ENCODE results near the gene SH3PXD2A.

The SH3PXD2A gene

DNA sequence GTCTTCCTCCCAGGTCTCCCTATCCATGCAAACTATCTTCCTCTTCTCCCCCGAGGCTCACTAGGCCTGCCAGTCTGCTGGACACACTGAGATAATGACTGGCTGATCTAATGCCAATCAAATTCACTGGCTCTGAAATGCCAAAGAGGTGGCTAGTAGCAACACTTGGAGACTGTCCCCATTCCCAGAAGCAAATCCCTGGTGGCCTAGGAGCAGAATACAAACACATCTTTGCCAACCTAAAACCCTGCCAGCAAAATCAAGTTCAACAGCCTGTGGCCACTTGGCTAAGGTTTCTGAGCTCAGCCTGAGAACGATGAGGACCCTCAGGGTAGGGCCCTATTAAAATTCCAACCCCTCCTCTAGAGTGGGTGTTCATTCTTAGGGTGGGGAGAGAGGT is 46.6 kb downstream of the SH3PXD2A start:
- no peak for DNase-seq (ENCODE audit: low read depth)

DNA sequence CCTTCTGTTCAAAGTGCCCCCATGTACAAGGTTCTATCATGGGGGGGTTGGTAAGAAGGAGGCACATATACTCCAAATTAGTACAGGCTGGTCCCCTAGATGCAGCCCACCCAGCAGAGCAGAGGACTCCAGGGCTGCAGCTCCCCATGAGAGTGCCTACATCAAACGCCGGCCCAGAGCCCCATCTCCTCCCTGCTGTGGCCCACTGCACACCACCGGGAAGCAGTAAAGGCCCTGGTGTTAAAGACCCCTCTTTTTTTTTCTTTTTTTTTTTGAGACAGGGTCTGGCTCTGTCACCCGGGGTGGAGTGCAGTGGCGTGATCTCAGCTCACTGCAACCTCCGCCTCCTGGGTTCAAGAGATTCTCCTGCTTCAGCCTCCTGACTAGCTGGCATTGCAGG is 47.4 kb downstream of the SH3PXD2A start:
- no peak for DNase-seq (ENCODE audit: low read depth)

DNA sequence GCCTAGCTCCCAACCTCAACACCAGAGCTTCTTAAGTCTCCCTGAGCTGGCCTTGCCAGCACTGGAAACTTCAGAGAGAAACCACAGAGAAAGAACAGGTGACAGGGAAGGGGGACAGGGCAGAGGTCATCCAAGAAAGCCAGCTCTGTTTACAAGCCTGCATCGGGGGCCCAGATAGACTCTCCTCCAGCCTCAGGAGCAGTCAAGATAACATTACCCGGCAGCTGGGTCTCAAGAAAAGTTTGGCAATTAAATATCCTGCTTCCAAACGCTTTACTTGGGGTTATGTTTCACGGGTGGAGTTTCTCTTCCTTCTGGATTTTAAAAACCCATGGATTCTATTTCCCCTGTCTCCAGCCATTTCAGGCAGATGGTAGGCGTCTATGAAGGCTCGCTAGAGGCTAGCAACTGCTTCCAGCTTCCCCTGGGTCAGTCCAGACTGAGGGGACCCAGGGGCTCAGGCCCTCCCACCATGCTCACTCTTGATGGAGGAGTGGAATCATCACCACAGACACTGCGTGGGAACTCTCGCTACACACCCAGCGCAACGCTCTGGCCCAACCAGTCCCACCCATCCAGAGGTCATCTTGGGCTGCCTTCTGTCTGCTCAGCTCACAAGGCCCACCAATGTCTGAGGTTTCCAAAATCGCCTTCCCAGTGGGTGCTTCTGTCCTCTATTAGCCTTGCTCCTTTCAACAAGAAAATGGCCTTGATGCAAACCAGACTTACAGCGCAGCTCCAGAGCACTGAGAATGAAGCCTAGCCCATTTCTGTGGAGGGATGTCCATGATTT is 48.8 kb downstream of the SH3PXD2A start:
- no peak for DNase-seq (ENCODE audit: low read depth)

DNA sequence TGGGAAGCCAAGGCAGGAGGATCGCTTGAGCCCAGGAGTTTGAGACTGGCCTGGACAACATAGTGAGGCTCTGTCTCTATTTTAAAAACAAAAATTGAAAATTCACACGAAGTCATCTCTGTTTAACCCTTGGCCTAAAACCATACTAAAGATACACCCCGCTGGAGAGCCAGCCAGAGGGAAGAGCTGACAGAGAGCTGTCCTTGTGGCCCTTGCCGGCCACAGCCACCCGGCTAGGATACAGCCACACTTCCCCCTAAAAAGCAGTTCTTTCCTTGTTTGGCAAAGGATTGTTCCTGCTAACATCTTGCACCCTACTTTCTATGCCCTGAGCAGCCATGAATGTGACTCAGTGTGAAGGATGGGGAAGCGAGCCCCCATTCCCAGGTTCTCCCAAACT is 49.6 kb downstream of the SH3PXD2A start:
- DNase-seq (ENCODE audit: low read depth) = no peak

DNA sequence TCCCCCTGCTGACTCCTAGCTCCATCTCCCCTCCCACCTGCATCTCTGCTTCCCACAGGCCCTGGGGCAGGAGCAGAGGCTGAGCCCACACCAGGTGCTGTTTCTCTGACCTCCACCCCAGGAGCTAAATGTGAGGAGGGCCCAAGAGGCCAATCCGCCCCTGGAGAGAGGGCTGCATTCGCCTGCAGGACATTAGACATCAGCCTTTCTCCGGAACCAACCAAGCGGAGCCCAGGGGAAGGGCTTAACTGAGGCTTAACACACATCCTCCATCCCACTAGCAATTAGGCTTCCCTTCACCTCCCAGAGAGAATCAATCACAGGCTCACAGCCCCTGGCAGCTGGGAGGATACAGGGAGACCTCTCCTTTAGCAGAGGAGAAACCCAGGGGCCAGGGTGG is 50.5 kb downstream of the SH3PXD2A start:
- no peak for DNase-seq (ENCODE audit: low read depth)

DNA sequence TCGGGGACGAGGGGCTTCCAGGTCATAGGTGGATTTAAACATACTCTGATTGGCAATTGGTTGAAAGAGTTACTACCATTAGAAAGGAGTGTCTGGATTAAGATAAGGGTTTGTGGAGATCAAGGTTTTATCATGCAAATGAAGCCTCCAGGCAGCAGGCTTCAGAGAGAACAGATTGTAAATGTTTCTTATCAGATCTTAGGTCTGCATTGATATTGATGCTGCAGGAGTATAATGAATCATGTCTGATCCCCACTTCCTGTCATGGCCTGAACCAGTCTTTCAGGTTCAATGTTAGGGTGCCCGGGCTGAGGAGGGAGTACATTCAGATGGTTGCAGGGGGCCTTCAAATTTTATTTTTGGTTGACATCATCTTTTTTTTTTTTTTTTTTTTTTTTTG is 51.4 kb downstream of the SH3PXD2A start:
- no peak for DNase-seq (ENCODE audit: low read depth)

DNA sequence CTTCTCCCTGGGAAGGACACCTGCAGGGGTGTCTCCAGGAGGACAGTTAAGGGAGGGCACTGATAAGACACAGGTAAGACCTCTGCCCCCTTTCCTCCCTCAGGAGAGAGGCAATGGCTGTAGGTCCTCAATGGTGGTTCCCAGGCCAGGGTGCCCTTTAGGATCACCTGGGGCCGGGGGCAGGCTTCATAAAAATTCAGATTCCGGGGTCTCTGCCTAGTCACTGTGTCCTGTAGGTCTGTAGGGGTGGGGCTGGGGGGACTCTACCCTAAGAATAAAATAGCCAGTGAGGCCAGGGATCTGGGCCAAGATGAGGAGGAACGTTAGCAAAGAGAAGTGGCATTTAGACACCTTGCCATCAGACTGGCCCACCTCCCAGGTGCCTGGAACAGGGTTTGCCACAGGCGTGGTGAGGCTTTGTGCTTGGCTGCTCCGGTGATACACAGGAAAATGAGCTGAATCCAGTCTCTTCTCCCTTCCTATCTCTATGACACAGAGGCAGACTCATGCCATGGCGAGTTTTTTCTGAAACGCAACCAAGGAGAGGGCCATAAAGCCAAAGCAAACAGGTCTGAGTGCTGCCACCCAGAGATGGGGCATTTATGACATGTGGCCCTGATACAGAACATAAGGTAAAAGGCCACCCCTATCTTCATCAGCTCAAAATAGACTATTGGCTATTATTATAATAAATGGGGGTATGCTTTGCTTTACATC is 52.6 kb downstream of the SH3PXD2A start:
- DNase-seq (ENCODE audit: low read depth) = no peak

DNA sequence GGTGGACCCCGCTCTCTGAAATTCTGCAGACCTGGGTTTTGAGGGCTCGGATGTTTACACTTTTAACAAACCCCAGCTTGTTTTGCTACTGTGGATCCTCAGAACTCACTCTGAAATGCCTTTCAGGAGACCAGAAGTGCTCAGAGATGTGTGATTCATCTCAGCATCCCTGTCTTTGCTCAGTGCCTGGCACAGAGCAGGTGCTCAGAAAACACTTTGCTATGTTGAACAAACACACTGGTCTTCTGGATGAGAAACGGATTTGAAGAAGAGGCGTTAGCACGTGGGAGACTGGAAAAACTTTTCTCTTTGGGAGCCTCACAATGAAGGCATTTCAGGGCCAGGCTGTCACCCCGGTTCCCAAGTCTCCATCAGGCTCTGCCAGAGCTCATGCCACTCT is 53.3 kb downstream of the SH3PXD2A start:
- no peak for DNase-seq (ENCODE audit: low read depth)

DNA sequence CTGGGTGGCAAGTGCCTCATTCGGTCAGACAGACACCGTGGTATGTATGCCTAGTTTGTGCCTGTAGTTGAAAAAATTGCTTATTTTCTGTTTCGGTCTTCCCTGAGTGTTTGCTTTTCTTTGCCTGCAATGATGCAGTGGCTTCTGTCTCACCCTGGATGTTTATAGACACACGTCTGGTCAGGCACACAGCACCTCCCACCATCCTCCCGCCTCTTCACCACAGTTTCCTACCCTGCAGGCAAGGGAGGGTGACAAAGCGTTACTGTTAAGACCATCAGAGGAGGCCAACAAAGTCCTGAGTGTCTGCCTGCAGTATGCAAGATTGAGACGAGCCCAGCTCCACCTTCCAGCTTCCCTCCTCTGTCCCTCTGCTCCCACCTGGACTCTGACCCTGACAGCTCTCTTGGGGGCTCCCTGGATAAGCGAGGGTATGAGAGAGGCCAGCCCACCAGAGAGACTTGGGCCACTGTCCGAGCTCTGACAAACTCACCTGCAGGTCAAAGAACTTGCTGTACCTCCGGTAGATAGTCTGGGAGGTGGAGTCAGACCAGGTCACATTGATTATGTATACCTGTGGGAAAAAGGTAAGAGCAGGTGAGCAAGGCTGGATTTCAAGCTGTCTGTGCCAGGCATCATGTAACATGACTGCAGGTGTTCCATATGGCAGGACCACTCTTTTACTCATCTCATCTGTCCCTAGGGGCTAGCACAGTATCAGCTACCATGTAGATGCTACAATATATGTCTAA is 54.4 kb downstream of the SH3PXD2A start:
- peak; percentile 47 for DNase-seq (ENCODE audit: low read depth)

DNA sequence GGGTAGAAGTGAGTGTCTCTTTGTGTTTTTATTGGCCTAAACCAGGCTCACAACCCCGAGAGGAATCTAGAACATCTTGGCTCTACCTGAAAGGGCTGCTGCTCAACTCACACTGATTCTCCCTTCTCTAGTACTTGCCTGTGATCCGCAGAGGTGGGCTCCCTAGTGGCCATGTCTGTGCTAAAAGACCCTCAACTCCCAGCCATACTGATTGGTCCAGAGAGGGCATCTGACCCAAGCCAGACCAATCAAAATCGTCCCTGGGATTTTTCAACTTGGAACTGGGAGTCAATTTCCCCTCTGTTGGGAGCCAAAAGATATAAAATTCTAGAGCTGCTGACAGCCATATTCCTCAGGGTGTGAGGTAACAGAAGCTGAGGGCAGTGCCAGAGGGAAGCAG is 55.3 kb downstream of the SH3PXD2A start:
- DNase-seq (ENCODE audit: low read depth) = no peak

DNA sequence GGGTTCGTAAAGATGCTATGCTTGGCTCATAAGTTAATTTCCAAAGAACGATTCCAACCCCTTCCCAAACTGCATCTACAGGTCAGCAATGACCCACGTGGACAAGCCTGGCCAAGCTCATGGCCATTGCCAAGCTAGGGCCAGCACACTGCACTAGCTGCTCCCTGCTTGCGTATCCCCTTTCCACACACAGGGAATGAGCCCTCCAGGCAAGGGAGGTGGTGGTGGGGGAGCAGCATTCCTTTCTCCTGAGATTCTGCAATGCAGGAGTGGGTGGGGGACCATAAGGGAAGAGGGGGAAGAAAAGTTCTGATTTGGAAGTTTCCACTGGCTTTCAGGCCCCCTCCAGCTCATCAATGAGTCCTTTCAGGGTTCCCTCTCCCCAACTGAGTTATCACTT is 56.0 kb downstream of the SH3PXD2A start:
- DNase-seq (ENCODE audit: low read depth) = no peak

DNA sequence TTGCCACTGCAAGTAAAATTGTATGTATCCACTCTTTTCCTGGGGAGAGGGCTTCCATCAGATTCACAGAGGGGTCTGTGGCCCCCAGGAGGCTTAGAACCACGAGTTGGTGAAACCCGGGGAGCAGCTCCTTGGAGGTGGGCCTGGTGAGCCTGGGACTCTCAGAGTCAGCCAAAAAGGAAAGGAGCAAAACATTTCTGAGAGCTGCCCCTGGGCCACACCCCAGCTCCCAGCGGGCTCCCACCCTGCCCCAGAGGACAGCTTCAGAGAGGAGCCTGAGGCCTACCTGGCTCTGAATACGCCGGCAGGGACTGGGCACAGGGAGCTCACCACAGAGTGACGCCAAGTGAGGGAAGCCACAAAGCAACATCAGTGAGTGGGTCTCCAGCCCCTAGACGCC is 56.9 kb downstream of the SH3PXD2A start:
- no peak for DNase-seq (ENCODE audit: low read depth)

DNA sequence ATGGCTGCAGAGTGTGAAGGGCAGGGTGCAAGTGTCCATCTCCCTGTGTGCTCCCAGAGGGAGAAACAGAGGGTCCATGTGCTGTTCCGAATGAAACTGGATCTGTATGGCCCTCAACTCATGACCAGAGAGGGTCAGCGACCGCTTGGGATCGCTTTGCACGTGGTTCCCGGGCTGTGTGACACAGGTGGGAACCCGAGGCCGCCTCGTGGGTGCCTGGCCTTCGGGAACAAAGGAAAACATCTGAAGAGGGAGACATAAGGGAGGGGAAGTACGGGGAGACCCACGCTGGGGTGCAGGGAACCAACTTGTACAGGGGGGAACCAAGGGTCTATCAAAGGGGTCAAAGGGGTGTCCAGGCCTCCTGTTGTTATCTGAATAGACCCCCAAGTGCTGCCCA is 57.5 kb downstream of the SH3PXD2A start:
- no peak for DNase-seq (ENCODE audit: low read depth)

DNA sequence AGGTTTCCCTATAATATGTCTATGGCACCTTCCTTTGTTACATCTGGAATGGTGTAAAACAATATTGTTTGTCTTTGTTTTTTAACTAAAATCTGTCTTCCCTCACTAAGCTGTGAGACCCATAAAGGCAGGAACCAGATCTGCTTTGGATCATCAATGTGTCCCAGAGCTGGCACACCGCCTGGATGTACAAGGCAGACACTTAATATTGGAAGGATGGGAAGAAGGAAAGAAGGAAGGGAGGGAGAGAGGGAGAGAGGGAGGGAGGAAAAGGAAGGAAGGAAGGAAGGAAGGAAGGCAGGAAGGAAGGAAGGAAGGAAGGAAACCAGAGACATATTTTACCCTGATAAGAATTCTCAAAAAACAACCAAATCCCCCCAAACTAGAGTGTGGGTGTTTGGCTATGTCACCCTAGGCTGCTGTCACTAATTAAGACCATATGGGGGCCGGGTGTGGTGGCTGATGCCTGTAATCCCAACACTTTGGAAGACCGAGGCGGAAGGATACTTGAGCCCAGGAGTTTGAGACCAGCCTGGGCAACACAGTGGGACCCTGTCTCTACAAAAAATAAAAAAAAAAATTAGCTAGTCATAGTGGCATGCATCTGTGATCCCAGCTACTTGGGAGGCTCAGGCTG is 59.6 kb downstream of the SH3PXD2A start:
- DNase-seq (ENCODE audit: low read depth) = no peak

DNA sequence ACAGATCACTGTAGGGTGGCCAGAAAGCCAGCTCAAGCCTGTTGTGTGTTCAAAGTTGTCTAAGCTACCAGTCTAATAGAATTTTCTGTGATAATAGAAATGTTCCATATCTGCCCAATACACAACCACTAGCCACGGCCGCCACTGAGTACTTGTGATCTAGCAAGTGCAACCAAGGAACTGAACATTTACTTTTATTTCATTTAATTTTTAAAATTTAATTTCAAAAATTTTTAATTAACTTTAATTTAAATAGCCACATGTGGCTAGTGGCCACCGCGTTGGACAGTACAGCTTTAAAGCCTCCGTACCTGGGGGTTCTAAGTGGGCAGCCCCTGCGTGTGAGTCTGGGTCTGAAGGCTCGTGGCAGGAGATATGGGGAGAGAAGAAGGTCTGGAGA is 60.4 kb downstream of the SH3PXD2A start:
- no peak for DNase-seq (ENCODE audit: low read depth)

DNA sequence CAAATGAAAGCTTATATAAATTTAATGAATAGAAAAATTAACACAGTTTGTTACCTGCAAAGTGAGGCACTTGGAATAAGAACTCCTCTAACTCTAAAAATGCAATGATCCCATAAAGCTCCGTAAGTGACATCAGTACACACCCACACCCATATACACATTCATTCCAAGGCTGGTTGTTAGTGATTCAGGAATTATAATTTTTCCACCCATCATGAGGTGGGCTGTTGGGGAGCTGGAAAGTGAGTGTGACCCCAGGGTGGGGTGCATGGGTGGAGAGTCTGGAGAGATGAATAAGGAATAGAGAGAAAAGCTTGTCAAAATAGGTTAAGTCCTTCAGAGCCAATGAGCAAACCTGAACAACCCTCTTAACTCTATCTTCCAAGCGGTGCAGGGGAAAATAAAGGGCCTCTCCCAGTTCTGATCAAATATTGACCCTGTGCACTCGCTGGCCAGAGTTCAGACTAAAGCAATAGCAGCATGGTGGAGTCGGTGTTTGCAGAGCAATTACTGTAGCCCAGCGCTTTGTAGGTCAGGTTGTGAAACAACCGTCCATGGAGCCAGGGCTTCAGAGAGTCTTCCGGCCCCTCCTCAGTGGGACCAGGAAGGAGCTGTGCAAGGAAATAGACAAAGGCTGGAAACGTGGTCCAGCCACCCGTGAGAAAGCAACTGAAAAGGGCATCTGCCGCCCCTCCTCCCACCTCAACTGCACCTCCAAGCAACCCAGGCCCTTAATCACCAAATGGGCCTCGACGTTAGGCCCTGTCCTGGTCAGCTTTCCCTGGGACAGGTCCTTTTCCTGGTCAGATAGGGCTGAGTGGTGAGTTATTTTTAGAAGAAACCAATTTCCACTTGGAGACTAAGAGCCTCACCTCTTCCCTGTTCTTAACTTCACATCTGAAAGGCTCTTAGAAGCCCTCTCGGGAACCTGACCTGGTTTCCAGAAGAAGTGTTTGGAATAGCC is 61.2 kb downstream of the SH3PXD2A start:
- no peak for DNase-seq (ENCODE audit: low read depth)

DNA sequence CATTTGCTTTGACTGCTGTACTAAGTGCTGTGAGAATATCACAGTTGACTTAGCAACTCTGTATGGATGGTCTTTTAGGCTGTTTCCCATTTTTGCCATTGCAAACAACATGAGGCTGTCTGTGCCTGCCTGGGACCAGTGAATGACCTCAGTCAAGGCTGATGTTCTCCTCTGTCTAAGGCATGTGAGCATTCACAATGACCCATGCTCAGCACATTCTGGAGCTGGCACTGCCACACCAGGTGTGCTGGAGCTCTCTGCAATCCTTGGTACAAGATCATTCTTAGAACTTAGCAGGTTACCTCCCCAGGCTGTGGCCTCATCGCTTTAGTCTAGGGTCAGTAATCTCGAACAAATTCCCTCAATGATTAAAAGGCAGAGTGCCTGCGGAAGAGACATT is 61.9 kb downstream of the SH3PXD2A start:
- no peak for DNase-seq (ENCODE audit: low read depth)

DNA sequence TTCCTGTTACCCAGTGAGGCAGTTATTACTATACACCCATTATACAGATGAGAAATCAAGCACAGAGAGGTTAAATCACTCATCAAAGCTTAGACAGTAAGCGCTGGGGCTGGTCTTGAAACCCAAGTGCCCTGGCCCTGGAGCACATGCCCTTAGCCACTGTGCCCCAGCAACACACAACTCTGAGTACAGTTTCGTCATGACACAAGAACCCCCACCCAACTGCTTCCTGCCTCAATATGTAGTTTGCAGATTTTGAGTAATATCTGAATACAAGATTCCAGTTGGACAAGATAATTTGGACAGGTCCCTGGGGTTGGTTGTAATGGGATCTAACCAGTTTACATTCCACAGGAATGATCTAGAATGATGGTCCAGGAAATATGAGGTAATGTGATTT is 62.8 kb downstream of the SH3PXD2A start:
- no peak for DNase-seq (ENCODE audit: low read depth)

DNA sequence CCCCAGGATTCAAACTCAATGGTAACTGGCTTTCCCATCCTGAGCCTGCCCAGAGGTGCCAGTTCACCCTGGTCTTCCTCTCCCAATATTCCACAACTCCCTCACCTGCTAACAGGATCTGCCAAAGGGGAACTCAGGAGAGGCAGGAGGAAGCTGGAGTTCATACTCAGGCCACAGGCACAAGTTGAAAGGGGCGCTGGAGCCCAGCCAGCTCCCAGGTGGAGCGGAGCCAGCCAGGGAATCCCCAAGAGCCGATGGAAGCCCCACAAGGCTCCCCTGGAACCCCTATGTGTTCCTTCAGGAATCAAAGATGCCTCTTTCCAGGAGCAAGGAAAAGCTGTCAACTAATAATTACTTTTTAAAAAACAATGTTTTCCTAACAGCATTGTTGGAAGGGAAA is 63.5 kb downstream of the SH3PXD2A start:
- DNase-seq (ENCODE audit: low read depth) = no peak

DNA sequence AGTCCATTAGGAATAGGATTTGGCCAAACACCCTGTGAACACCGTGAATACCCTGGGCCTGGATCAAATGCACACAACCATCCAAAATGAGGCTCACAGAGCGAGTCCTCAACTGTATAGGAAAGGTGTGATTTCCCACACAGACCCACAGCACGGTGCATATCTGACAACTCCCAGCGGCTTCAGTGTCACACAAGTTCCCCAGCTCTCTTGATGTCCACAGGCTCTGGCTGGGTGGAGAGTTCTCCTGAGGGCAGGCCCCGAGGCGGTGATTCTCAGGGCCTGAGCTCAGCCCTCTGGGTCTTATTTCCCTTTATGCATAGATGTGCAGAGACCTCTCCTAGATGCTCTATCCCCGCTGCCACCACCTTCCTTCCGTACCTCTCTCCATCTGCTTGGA is 64.1 kb downstream of the SH3PXD2A start:
- DNase-seq (ENCODE audit: low read depth) = no peak

DNA sequence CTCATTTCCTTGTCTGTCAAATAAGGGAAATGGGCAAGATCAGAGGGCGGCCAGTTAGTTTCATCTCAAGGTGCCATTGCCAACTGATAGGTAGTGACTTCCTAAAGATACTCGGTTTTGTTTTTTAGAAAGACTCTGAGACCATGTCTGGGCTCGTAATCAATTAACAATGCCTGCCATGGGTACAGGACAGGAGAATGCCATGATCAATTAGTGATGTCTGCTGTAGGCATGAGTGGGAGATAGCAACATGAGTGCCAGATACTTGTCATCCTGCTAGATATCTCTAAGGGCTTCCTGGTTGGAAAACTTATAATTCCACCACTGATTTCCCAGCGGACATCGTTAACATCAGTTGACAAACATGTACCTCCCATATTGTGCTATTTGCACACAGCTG is 64.8 kb downstream of the SH3PXD2A start:
- DNase-seq (ENCODE audit: low read depth) = no peak

Data from stimulated activated CD8-positive, alpha-beta memory T cell treated with anti-CD3 and anti-CD28 coated beads, Interleukin-4, amount 100 ng/mL, for 24 hours (primary cell).